Liver (tissue), 9 donors: ENCODE measurements around the gene STX16. TPM values are rescaled to one million over a fixed set of nuclear protein-coding genes. Genes with fewer than 3 reads are reported as not detected.

ENCODE experiments used
- DNase-seq: peaks from one replicate; pipeline ENCODE4 v3.0.0-alpha.2; 2017; ENCODE audit warnings: low spot score
- H3K27ac ChIP-seq, 2 donors: one replicate each; pipeline ENCODE4 v1.7.0; 2013; ENCODE audit warnings: inconsistent platforms in 2 of 2, low read length in 2 of 2, control low read depth in 1 of 2, low read depth in 1 of 2, mild to moderate bottlenecking in 1 of 2
- H3K27me3 ChIP-seq, 4 donors: one replicate each; pipeline versions ENCODE4 v1.6.1 to v1.7.0; 2013; ENCODE audit warnings: low read length in 3 of 4, inconsistent platforms in 1 of 4, mild to moderate bottlenecking in 1 of 4, moderate library complexity in 1 of 4; ENCODE audit not compliant: control insufficient read depth in 4 of 4, insufficient read depth in 4 of 4
- H3K36me3 ChIP-seq, 4 donors: one replicate each; pipeline versions ENCODE4 v1.6.1 to v1.7.0; 2013; ENCODE audit warnings: low read length in 3 of 4, mild to moderate bottlenecking in 3 of 4, low read depth in 1 of 4, moderate library complexity in 1 of 4; ENCODE audit not compliant: control insufficient read depth in 4 of 4, insufficient read depth in 3 of 4
- H3K4me1 ChIP-seq, 4 donors: one replicate each; pipeline versions ENCODE4 v1.6.1 to v1.7.0; 2013; ENCODE audit warnings: low read length in 3 of 4, mild to moderate bottlenecking in 3 of 4, moderate library complexity in 1 of 4; ENCODE audit not compliant: control insufficient read depth in 4 of 4, insufficient read depth in 4 of 4
- H3K4me3 ChIP-seq, 3 donors: one replicate each; pipeline versions ENCODE4 v1.6.1 to v1.7.0; 2013; ENCODE audit warnings: low read length in 3 of 3, control low read depth in 1 of 3, low read depth in 1 of 3, mild to moderate bottlenecking in 1 of 3
- H3K9ac ChIP-seq, 2 donors: one replicate each; pipeline ENCODE4 v1.7.0; 2013; ENCODE audit warnings: low read length in 2 of 2, mild to moderate bottlenecking in 2 of 2, moderate library complexity in 2 of 2, control low read depth in 1 of 2, low read depth in 1 of 2
- H3K9me3 ChIP-seq, 4 donors: one replicate each; pipeline versions ENCODE4 v1.6.1 to v1.7.0; 2013; ENCODE audit warnings: low read length in 3 of 4; ENCODE audit not compliant: control insufficient read depth in 4 of 4
- CTCF ChIP-seq: fragments of 150-350 bp; IDR thresholded peaks from 2 replicates; pipeline ENCODE4 v1.5.1; 2017; ENCODE audit warnings: improper control_type of control experiment, low read depth, low read length; ENCODE audit not compliant: missing input control
- EGR1 ChIP-seq, 2 donors: IDR thresholded peaks; 2 replicates each; pipeline ENCODE4 v1.6.1; 2016 to 2018; ENCODE audit warnings: antibody characterized with exemption in 2 of 2, low read depth in 2 of 2
- FOXA1 ChIP-seq: IDR thresholded peaks from 2 replicates; pipeline ENCODE4 v1.6.1; 2016; ENCODE audit warnings: antibody characterized with exemption
- FOXA2 ChIP-seq: IDR thresholded peaks from 2 replicates; pipeline ENCODE4 v1.6.1; 2016; ENCODE audit warnings: antibody characterized with exemption
- GABPA ChIP-seq, 2 donors: IDR thresholded peaks in 1 of 2; conservative IDR thresholded peaks in 1 of 2; 2 replicates each; pipeline ENCODE4 v1.6.1; 2016; ENCODE audit warnings: antibody characterized with exemption in 2 of 2, mild to moderate bottlenecking in 1 of 2, moderate library complexity in 1 of 2
- JUND ChIP-seq, 2 donors: IDR thresholded peaks; 2 replicates each; pipeline ENCODE4 v1.6.1; 2016; ENCODE audit warnings: antibody characterized with exemption in 2 of 2
- NR2F2 ChIP-seq: IDR thresholded peaks from 2 replicates; pipeline ENCODE4 v1.6.1; 2016; ENCODE audit warnings: antibody characterized with exemption
- RAD21 ChIP-seq, 2 donors: IDR thresholded peaks; 2 replicates each; pipeline ENCODE4 v1.6.1; 2016; ENCODE audit warnings: antibody characterized with exemption in 2 of 2, mild to moderate bottlenecking in 2 of 2
- SP1 ChIP-seq: IDR thresholded peaks from 2 replicates; pipeline ENCODE4 v1.6.1; 2018; ENCODE audit warnings: antibody characterized with exemption, mild to moderate bottlenecking
- TAF1 ChIP-seq: conservative IDR thresholded peaks from 2 replicates; pipeline ENCODE4 v1.6.1; 2016; ENCODE audit warnings: antibody characterized with exemption, mild to moderate bottlenecking
- ZBTB33 ChIP-seq: IDR thresholded peaks from 2 replicates; pipeline ENCODE4 v1.6.1; 2016; ENCODE audit warnings: antibody characterized with exemption
- WGBS: extraction: QIAGEN DNeasy Blood & Tissue Kit; methylation state at CpG from one replicate; pipeline ENCODE4 v1.1.7; 2013; 5-methylcytosine and 5-hydroxymethylcytosine counted together
- polyA plus RNA-seq, 2 donors: library from polyadenylated mRNA; stranded (reverse) in 1 of 2; unstranded in 1 of 2; fragments of 200-250 nt in 1 of 2; fragments of >200 nt in 1 of 2; fragmentation: Nextera tagmentation in 1 of 2; extraction: Ambion mirVana in 1 of 2; gene quantifications; one replicate each; pipeline versions ENCODE4 v1.2.1 to v1.2.3, GENCODE V29; 2013 to 2015
- total RNA-seq, 2 donors: library from RNA; depleted of rRNA; stranded (reverse); fragments of >200 nt; gene quantifications; one replicate each; pipeline ENCODE4 v1.2.3, GENCODE V29; 2014
- TF ChIP-seq, protein P1 (sequence below): IDR thresholded peaks from 2 replicates; pipeline ENCODE4 v1.6.1; 2016; ENCODE audit warnings: antibody characterized with exemption
- TF ChIP-seq, protein P2 (sequence below): IDR thresholded peaks from 2 replicates; pipeline ENCODE4 v1.6.1; 2016; ENCODE audit warnings: antibody characterized with exemption
- donor health status: healthy.
- donor health status: healthy.
- donor health status: healthy.
- donor health status: healthy.
- donor health status: healthy.

Gene STX16
- total and polyA plus RNA-seq, 4 donors: 8.5 to 32.5 (median 16.6) TPM

- H3K4me1 ChIP-seq: peaks cover 0 to 9% (median 5%) of the 10 kb centered on the region in 4 donors
- H3K9me3 ChIP-seq: peaks cover 0 to 3% (median 0%) of the 10 kb centered on the region in 4 donors
- H3K9ac ChIP-seq: no peak overlapping the region
- WGBS: 97% methylated on average over 5 of the region's 5 CpGs
- DNase-seq: no peak
- no peak overlapping the region for H3K4me3 ChIP-seq
- no peaks in the 10 kb centered on the region for H3K36me3 ChIP-seq
- H3K27me3 ChIP-seq: no peaks in the 10 kb centered on the region
- TF ChIP-seq JUND (IDR thresholded peaks at IDR 0.05): no peak
- TF ChIP-seq RAD21 (IDR thresholded peaks at IDR 0.05): no peak
- no peak for TF ChIP-seq NR2F2
- TF ChIP-seq ZBTB33: no peak
- no peak for TF ChIP-seq FOXA2
- TF ChIP-seq, protein P1, sequence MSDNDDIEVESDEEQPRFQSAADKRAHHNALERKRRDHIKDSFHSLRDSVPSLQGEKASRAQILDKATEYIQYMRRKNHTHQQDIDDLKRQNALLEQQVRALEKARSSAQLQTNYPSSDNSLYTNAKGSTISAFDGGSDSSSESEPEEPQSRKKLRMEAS: no peak
- TF ChIP-seq EGR1 (IDR thresholded peaks at IDR 0.05; ENCODE audit: low read depth in 2 of 2): no peak
- TF ChIP-seq, protein P2, sequence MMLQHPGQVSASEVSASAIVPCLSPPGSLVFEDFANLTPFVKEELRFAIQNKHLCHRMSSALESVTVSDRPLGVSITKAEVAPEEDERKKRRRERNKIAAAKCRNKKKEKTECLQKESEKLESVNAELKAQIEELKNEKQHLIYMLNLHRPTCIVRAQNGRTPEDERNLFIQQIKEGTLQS: no peak
- no peak for TF ChIP-seq FOXA1
- TF ChIP-seq SP1: no peak
- no peak for TF ChIP-seq GABPA (IDR thresholded peaks at IDR 0.05 in 1 of 2, conservative IDR thresholded peaks at IDR 0.05 in 1 of 2)
- TF ChIP-seq CTCF: no peak
- no peak overlapping the region for H3K27ac ChIP-seq
These were observed 49.0 kb upstream of the STX16 start for GRCh38 chr20:58602124-58602523.

- 95% methylated on average over 2 of the region's 2 CpGs for WGBS
- DNase-seq: no peak
- Histone ChIP-seq H3K9ac (no peak overlapping the region), H3K36me3 (no peaks in the 10 kb centered on the region), H3K27me3 (no peaks in the 10 kb centered on the region), H3K4me3 (no peak overlapping the region), H3K9me3 (peaks cover 0 to 3% (median 0%) of the 10 kb centered on the region in 4 donors), H3K27ac (no peak overlapping the region), H3K4me1 (peaks cover 0 to 9% (median 5%) of the 10 kb centered on the region in 4 donors)
- no peak for TF ChIP-seq CTCF
- TF ChIP-seq JUND (IDR thresholded peaks at IDR 0.05): no peak
- no peak for TF ChIP-seq NR2F2
- no peak for TF ChIP-seq TAF1
These were observed 47.4 kb upstream of the STX16 start for GRCh38 chr20:58603721-58604120.
